NCI-H774 (cell line): ENCODE data around the gene ZNF341.

ENCODE experiments used
- DNase-seq: peaks from one replicate; lab custom pipeline; 2025; lab: John Stamatoyannopoulos, UW

ZNF341 gene

GRCh38 chr20:33796263-33796906 lies 64.6 kb downstream of the ZNF341 start:
- DNase-seq, result peak; percentile 91

GRCh38 chr20:33796907-33797544 lies 65.2 kb downstream of the ZNF341 start:
- DNase-seq, result no peak

GRCh38 chr20:33798444-33798843 lies 66.6 kb downstream of the ZNF341 start:
- no peak for DNase-seq

GRCh38 chr20:33803921-33804337 lies 72.1 kb downstream of the ZNF341 start:
- DNase-seq, result no peak

- no peak for DNase-seq
Measured at GRCh38 chr20:33808388-33808787, 76.6 kb downstream of the ZNF341 start.

- no peak for DNase-seq
Measured at GRCh38 chr20:33810259-33810658, 78.5 kb downstream of the ZNF341 start.

- DNase-seq, result peak; percentile 96
Measured at GRCh38 chr20:33810885-33811775, 79.3 kb downstream of the ZNF341 start, which contains the start of gene CHMP4B. Gene CHMP4B (plus strand): TSS chr20:33811348. CDS start chr20:33811469, 121 bp downstream.

- no peak for DNase-seq
Measured at GRCh38 chr20:33811776-33812151, 80.0 kb downstream of the ZNF341 start.

GRCh38 chr20:33812152-33812849 lies 80.5 kb downstream of the ZNF341 start:
- no peak for DNase-seq

- DNase-seq, result no peak
Measured at GRCh38 chr20:33812908-33813462, 81.2 kb downstream of the ZNF341 start.

- DNase-seq, result no peak
Measured at GRCh38 chr20:33814238-33814712, 82.5 kb downstream of the ZNF341 start.

- no peak for DNase-seq
Measured at GRCh38 chr20:33815671-33816070, 83.9 kb downstream of the ZNF341 start.

GRCh38 chr20:33816191-33816590 lies 84.4 kb downstream of the ZNF341 start:
- DNase-seq, result no peak

GRCh38 chr20:33817411-33817810 lies 85.6 kb downstream of the ZNF341 start:
- no peak for DNase-seq

- no peak for DNase-seq
Measured at GRCh38 chr20:33819456-33819855, 87.7 kb downstream of the ZNF341 start.

- no peak for DNase-seq
Measured at GRCh38 chr20:33820362-33820761, 88.6 kb downstream of the ZNF341 start.

GRCh38 chr20:33821270-33821836 lies 89.6 kb downstream of the ZNF341 start:
- no peak for DNase-seq

- DNase-seq, result no peak
Measured at GRCh38 chr20:33822423-33822822, 90.6 kb downstream of the ZNF341 start.

GRCh38 chr20:33822991-33823390 lies 91.2 kb downstream of the ZNF341 start:
- DNase-seq, result no peak

- no peak for DNase-seq
Measured at GRCh38 chr20:33824852-33825251, 93.1 kb downstream of the ZNF341 start.
